MCF 10A (cell line): ENCODE results near the gene CERT1. TPM values are rescaled to one million over a fixed set of nuclear protein-coding genes. Genes with fewer than 3 reads are reported as not detected.

Experiments
- BruUV-seq: library from RNA; stranded (reverse); fragments of 400-500 nt; replicated peaks from 2 replicates; lab custom pipeline; 2021; lab: Mats Ljungman, UMichigan
- CTCF ChIA-PET: fragments of 300-600 bp; sonication (Branson Sonifier 250); formaldehyde crosslinking; extraction: SDS; loops from one replicate; lab custom pipeline; 2021; ENCODE audit warnings: antibody characterized with exemption, inconsistent platforms; lab: Yijun Ruan, JAX
- POLR2A ChIA-PET: fragments of 300-600, 350-650 bp; sonication (Branson Sonifier 250); formaldehyde crosslinking; extraction: SDS; loops from one replicate; lab custom pipeline; 2020; ENCODE audit warnings: antibody characterized with exemption, inconsistent platforms; lab: Yijun Ruan, JAX
- DNase-seq: peaks from one replicate; pipeline ENCODE4 v3.0.0-alpha.2; 2018; ENCODE audit not compliant: unreplicated experiment
- H3K27ac Mint-ChIP-seq: one replicate; pipeline ENCODE4 v1.8.0; 2022; ENCODE audit warnings: mild to moderate bottlenecking, low read depth, mixed read lengths; ENCODE audit not compliant: unreplicated experiment
- H3K27me3 Mint-ChIP-seq: one replicate; pipeline ENCODE4 v1.8.0; 2022; ENCODE audit warnings: mixed read lengths; ENCODE audit not compliant: insufficient read depth, unreplicated experiment
- H3K36me3 Mint-ChIP-seq: one replicate; pipeline ENCODE4 v1.8.0; 2022; ENCODE audit warnings: mild to moderate bottlenecking, moderate library complexity, mixed read lengths; ENCODE audit not compliant: insufficient read depth, unreplicated experiment
- H3K4me1 Mint-ChIP-seq: one replicate; pipeline ENCODE4 v1.8.0; 2022; ENCODE audit warnings: mixed read lengths; ENCODE audit not compliant: insufficient read depth, unreplicated experiment
- H3K4me3 Mint-ChIP-seq: one replicate; pipeline ENCODE4 v1.8.0; 2022; ENCODE audit warnings: mild to moderate bottlenecking, moderate library complexity, mixed read lengths; ENCODE audit not compliant: unreplicated experiment
- H3K9me3 Mint-ChIP-seq: one replicate; pipeline ENCODE4 v1.8.0; 2022; ENCODE audit warnings: mixed read lengths; ENCODE audit not compliant: unreplicated experiment
- intact Hi-C: fragments of 100-400 bp; cut with micrococcal nuclease; formaldehyde crosslinking; loops from 2 replicates; pipeline ENCODE4 v1.14.1; 2022
- total RNA-seq: library from RNA; stranded (reverse); gene quantifications from 2 replicates; pipeline ENCODE4 v1.2.3, GENCODE V29; 2022
- TF ChIP-seq, protein P1 (sequence below): fragments of 200-600 bp; IDR thresholded peaks from one replicate; pipeline ENCODE4 v1.8.0; 2022; ENCODE audit warnings: antibody characterized with exemption, mild to moderate bottlenecking; ENCODE audit not compliant: unreplicated experiment

The CERT1 gene
- total RNA-seq, 1 experiment from 2014 or later = 19.6 TPM

DNA sequence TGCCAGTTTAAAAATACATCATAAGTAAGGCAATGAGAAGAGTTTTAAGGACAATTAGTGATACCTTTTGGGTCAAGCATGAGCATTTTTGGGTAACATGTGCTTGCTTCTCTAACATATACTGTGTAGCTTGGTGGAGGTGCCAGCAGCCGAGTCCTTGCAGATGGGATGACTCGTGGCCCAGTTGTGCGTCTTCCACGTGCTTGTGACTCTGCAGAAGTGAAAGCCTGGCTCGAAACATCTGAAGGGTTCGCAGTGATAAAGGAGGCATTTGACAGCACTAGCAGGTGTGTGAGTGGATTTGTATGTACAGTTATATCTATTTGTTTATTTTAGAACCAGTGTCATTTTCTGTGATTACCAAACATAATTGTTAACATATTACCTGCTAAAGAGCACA is 156.2 kb downstream of the CERT1 start:
- Mint-ChIP-seq H3K27ac (no peak overlapping the region), H3K36me3 (peaks cover 99% of the 10 kb centered on the region), H3K4me1 (no peaks in the 10 kb centered on the region), H3K9me3 (no peaks in the 10 kb centered on the region), H3K27me3 (no peaks in the 10 kb centered on the region), H3K4me3 (no peak overlapping the region)
- POLR2A ChIA-PET = interaction anchor here (1.5 to 3.7 kb wide), 4 partner anchors 9 to 18 kb away, joined by 3 to 24 read pairs (median 4); partner anchors contain the start of gene HMGCR
- intact Hi-C loops = no loop called here
- TF ChIP-seq, protein P1, sequence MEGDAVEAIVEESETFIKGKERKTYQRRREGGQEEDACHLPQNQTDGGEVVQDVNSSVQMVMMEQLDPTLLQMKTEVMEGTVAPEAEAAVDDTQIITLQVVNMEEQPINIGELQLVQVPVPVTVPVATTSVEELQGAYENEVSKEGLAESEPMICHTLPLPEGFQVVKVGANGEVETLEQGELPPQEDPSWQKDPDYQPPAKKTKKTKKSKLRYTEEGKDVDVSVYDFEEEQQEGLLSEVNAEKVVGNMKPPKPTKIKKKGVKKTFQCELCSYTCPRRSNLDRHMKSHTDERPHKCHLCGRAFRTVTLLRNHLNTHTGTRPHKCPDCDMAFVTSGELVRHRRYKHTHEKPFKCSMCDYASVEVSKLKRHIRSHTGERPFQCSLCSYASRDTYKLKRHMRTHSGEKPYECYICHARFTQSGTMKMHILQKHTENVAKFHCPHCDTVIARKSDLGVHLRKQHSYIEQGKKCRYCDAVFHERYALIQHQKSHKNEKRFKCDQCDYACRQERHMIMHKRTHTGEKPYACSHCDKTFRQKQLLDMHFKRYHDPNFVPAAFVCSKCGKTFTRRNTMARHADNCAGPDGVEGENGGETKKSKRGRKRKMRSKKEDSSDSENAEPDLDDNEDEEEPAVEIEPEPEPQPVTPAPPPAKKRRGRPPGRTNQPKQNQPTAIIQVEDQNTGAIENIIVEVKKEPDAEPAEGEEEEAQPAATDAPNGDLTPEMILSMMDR = no peak
- no TSS peak for BruUV-seq
- CTCF ChIA-PET = interaction anchor here (0.9 to 1.2 kb wide), 2 partner anchors 14 to 119 kb away, joined by 3 to 6 read pairs; partner anchors contain the start of gene ANKRD31
- DNase-seq = no peak

DNA sequence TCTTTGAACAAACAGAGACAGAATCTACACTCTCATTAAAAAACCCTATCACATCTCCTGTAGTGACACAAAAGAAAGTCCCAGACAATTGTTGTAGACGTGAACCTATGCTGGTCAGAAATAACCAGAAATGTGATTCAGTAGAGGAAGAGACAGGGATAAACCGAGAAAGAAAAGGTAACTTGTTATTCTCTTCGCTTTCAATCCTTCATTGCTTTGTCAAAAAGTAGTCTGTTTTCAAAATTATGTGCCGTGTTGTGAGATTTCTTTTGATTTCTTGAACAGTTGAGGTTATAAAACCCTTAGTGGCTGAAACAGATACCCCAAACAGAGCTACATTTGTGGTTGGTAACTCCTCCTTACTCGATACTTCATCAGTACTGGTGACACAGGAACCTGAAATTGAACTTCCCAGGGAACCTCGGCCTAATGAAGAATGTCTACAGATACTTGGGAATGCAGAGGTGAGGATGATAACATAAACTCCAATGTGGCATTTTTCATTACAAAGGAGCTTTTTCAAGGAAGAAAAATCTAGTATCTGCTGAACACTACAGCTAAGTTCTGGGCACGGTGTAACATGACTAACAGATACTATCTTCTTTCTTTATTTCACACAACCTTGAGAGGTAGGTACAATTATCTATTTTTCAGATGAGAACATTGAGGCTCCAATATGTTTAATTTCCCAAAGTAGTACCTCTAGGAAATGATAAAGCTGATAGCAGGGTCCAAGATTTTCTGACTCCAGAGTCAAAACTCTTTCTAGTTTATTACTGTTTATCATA is 160.1 kb downstream of the CERT1 start:
- intact Hi-C loops = no loop called here
- TF ChIP-seq, protein P1 = no peak
- no peak overlapping the region for H3K27ac Mint-ChIP-seq
- ChIA-PET POLR2A (interaction anchor here (0.5 to 3.7 kb wide), 8 partner anchors 8 to 24 kb away, joined by 3 to 15 read pairs (median 5); partner anchors contain the start of gene HMGCR), CTCF (interaction anchor here (0.9 to 1.8 kb wide), 2 partner anchors 10 to 187 kb away, joined by 3 to 6 read pairs; no protein-coding TSS in a partner anchor)
- H3K9me3 Mint-ChIP-seq = no peaks in the 10 kb centered on the region
- DNase-seq = no peak
- H3K36me3 Mint-ChIP-seq = peaks cover 100% of the 10 kb centered on the region
- no peaks in the 10 kb centered on the region for H3K4me1 Mint-ChIP-seq
- no peak overlapping the region for H3K4me3 Mint-ChIP-seq
- BruUV-seq = TSS peak; percentile 34
- H3K27me3 Mint-ChIP-seq = no peaks in the 10 kb centered on the region

DNA sequence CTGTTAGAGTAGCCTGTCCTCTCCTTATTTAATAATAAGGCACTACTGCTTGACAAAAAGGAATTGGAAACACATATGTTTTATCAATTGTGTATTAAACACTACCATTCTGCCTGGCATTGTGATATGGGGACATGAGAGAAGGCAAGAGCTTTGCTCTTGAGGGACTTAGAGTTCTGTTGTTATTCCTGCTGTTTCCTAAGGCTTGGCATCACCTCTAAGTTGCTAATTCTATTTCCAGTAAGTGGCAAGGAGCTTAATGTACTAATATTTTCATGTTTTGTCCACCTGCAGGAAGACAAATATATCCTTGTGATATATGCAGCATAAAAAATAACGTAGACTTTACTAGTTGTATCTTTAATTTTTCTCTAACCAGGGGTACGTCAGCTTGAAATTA is 161.8 kb downstream of the CERT1 start:
- Mint-ChIP-seq H3K4me3 (no peak overlapping the region), H3K27ac (no peak overlapping the region), H3K36me3 (peaks cover 100% of the 10 kb centered on the region), H3K27me3 (no peaks in the 10 kb centered on the region), H3K9me3 (no peaks in the 10 kb centered on the region), H3K4me1 (no peaks in the 10 kb centered on the region)
- ChIA-PET CTCF (interaction anchor here (1.8 kb wide), 1 partner anchor 8 kb away, joined by 6 read pairs; no protein-coding TSS in a partner anchor), POLR2A (interaction anchor here (0.5 to 3.7 kb wide), 7 partner anchors 9 to 583 kb away, joined by 3 to 15 read pairs (median 6); partner anchors contain the start of genes GFM2, HMGCR and NSA2)
- TF ChIP-seq, protein P1 = no peak
- no TSS peak for BruUV-seq
- intact Hi-C loops = no loop called here
- no peak for DNase-seq

DNA sequence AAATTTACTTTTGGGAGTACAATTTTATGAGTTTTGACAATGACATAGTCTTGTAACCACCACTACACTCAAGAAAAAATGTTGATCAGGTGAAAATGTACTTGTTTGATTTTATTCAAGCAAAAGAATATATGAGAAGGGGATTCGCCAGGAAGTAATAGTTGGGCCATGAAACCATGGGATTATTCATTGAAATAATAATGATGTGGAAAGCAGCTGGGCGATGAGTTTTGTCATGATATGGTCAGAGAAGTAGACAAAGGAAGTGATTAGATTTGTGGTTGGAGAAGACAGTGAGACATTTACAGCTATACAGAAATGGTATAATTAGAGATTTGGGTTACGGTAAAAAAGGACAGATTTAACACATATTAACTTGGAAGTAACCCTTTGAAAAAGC is 163.2 kb downstream of the CERT1 start:
- H3K36me3 Mint-ChIP-seq = peaks cover 100% of the 10 kb centered on the region
- ChIA-PET POLR2A (interaction anchor here (0.9 to 1.2 kb wide), 3 partner anchors 11 to 15 kb away, joined by 3 to 5 read pairs (median 5); partner anchors contain the start of gene HMGCR), CTCF (interaction anchor here (0.9 kb wide), 1 partner anchor 11 kb away, joined by 3 read pairs; no protein-coding TSS in a partner anchor)
- H3K27ac Mint-ChIP-seq = peak overlapping the region; percentile 33
- H3K9me3 Mint-ChIP-seq = no peaks in the 10 kb centered on the region
- intact Hi-C loops = no loop called here
- DNase-seq = no peak
- H3K4me1 Mint-ChIP-seq = no peaks in the 10 kb centered on the region
- no TSS peak for BruUV-seq
- TF ChIP-seq, protein P1 = no peak
- H3K27me3 Mint-ChIP-seq = no peaks in the 10 kb centered on the region
- H3K4me3 Mint-ChIP-seq = no peak overlapping the region
